Uterine smooth muscle cell (primary cell): Measurements from ENCODE around the gene ZDHHC16. TPM values are rescaled to one million over a fixed set of nuclear protein-coding genes. Genes with fewer than 3 reads are reported as not detected.

Experiments
- total RNA-seq: library from RNA; depleted of rRNA; stranded (reverse); fragments of >200 nt; gene quantifications from 2 replicates; pipeline ENCODE4 v1.2.3, GENCODE V29; 2014

Gene ZDHHC16
- 45.0 and 51.1 TPM in 2 replicates for total RNA-seq

GRCh38 chr10:97445722-97446639 is at the start of gene ZDHHC16, which contains the start of gene EXOSC1:
TSS of gene ZDHHC16 (plus strand) at chr10:97446175. CDS start at chr10:97451676, 5,501 bp downstream.
TSS of gene EXOSC1 (minus strand) at chr10:97446006. CDS start at chr10:97445985, 21 bp downstream.

GRCh38 chr10:97400665-97401454 is 45.1 kb upstream of the ZDHHC16 start, which contains the start of gene RRP12:
TSS of gene RRP12 (minus strand) at chr10:97401340. CDS start at chr10:97401231, 109 bp downstream.

GRCh38 chr10:97425964-97426775 is 19.8 kb upstream of the ZDHHC16 start, which contains the start of gene PGAM1:
TSS of gene PGAM1 (plus strand) at chr10:97426191. CDS start at chr10:97426308, 117 bp downstream.

GRCh38 chr10:97498076-97498840 is 52.3 kb downstream of the ZDHHC16 start, which contains the start of gene MMS19:
TSS of gene MMS19 (minus strand) at chr10:97498422. CDS start at chr10:97498384, 38 bp downstream.

GRCh38 chr10:97498841-97499560 is 53.0 kb downstream of the ZDHHC16 start, which contains the start of gene UBTD1:
TSS of gene UBTD1 (plus strand) at chr10:97498924. CDS start at chr10:97499204, 280 bp downstream.

Other genes starting within 250 kb of the ZDHHC16 start
- 11.9 and 20.8 TPM in 2 replicates for gene ARHGAP19, start 153.5 kb upstream of the ZDHHC16 start, total RNA-seq
- 2.7 and 3.0 TPM in 2 replicates for gene FRAT1, start 126.9 kb upstream of the ZDHHC16 start, total RNA-seq
- gene FRAT2, start 111.4 kb upstream of the ZDHHC16 start, total RNA-seq = 6.0 and 6.6 TPM in 2 replicates
- 17.5 and 29.7 TPM in 2 replicates for gene RRP12, start 44.8 kb upstream of the ZDHHC16 start, total RNA-seq
- gene PGAM1, start 20.0 kb upstream of the ZDHHC16 start, total RNA-seq = 355 and 484 TPM in 2 replicates
- 34.6 and 39.4 TPM in 2 replicates for gene EXOSC1, start 169 bp upstream of the ZDHHC16 start, total RNA-seq
- gene MMS19, start 52.2 kb downstream of the ZDHHC16 start, total RNA-seq = 89.5 and 106 TPM in 2 replicates
- gene UBTD1, start 52.7 kb downstream of the ZDHHC16 start, total RNA-seq = 25.6 and 31.2 TPM in 2 replicates
- gene ANKRD2, start 126.6 kb downstream of the ZDHHC16 start, total RNA-seq = 0.25 and 0.66 TPM in 2 replicates
- gene HOGA1, start 138.2 kb downstream of the ZDHHC16 start, total RNA-seq = 0.50 and 0.89 TPM in 2 replicates
- 0.11 and 0.37 TPM in 2 replicates for gene C10orf62, start 143.5 kb downstream of the ZDHHC16 start, total RNA-seq
- gene MORN4, start 187.3 kb downstream of the ZDHHC16 start, total RNA-seq = 5.0 and 9.5 TPM in 2 replicates
- gene PI4K2A, start 194.5 kb downstream of the ZDHHC16 start, total RNA-seq = 27.4 and 31.5 TPM in 2 replicates
- gene AVPI1, start 241.1 kb downstream of the ZDHHC16 start, total RNA-seq = 23.0 and 32.1 TPM in 2 replicates